IPS-NIHi7 (cell line): ENCODE results near the gene EFNA4.

Source experiments
- DNase-seq: peaks from one replicate; pipeline ENCODE4 v3.0.0; 2012; ENCODE audit warnings: mixed read lengths; ENCODE audit errors: extremely low spot score

The EFNA4 gene

DNA sequence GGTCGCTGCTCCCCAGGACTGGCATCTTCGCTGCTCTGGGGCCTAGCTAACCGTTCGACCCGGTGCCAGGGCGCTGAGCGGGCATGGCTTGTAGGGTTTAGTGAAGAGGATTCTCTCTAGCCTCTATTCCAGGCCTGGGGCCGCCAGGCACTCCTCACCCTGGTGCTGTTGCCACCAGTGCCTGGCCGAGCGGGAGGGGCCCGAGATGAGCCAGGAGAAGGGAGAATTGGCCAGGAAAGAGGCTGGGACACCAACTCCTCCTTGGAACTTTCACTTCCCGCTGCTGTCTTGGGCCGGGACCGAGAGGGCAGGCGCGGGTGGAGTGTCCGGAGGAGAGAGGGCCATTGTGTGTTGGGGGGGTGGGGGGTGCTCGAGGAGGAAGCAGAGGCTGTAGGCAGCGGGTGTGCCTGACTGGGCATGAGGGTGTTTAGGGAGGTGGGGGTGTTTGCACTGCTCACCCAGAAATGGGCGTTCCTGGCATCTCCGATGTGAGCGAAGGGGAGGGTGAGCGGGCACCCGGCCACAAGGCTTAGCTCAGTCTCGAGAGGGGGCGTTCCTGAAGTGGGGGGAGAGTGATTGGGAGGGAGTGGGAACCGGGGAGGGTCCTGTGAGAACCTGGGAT, 11.7 kb upstream of the EFNA4 start:
- no peak for DNase-seq

- DNase-seq, result no peak
These were observed 10.8 kb upstream of the EFNA4 start for GRCh38 chr1:155052439-155053395.

DNA sequence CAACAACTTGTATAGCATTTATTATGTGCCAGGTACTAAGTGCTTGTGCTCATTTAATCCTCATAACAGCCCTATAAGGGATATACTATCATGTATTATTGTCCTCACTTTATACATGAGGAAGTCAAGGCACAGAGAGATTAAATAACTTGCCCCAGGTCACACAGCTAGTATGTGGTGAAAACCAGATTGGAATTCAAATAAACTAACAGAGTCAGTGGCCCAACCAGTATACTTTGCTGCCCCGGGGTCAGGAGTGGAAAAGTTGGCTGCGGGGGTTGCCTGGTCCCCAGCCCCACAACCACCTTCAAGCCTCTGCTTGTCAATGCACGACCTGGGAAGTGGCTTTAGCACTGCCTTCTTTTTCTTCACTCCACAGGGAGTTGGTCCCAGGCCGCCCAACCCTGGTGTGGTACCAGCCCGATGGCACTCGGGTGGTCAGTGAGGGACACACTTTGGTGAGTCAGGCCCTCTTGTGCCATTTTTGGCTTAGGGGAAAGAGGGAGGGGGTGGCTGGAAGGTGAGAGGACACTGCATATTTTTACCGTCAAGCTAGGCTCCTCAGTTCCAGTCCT, 9.9 kb upstream of the EFNA4 start:
- no peak for DNase-seq

GRCh38 chr1:155057104-155057503, 6.4 kb upstream of the EFNA4 start:
- no peak for DNase-seq

DNA sequence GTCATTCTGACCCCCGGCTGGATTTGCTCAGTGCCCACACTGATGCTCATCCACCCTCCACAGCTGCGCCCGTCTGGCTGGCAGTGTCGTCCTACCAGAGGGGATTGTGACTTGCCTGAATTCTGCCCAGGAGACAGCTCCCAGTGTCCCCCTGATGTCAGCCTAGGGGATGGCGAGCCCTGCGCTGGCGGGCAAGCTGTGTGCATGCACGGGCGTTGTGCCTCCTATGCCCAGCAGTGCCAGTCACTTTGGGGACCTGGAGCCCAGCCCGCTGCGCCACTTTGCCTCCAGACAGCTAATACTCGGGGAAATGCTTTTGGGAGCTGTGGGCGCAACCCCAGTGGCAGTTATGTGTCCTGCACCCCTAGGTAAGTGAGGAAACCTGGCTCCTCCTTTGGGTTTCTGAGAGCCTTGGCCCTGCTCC, 5.7 kb upstream of the EFNA4 start:
- DNase-seq, result no peak

GRCh38 chr1:155060736-155061135, 2.8 kb upstream of the EFNA4 start:
- DNase-seq, result no peak

- DNase-seq, result peak; percentile 90
These were observed 2.0 kb upstream of the EFNA4 start for GRCh38 chr1:155061381-155062150.

DNA sequence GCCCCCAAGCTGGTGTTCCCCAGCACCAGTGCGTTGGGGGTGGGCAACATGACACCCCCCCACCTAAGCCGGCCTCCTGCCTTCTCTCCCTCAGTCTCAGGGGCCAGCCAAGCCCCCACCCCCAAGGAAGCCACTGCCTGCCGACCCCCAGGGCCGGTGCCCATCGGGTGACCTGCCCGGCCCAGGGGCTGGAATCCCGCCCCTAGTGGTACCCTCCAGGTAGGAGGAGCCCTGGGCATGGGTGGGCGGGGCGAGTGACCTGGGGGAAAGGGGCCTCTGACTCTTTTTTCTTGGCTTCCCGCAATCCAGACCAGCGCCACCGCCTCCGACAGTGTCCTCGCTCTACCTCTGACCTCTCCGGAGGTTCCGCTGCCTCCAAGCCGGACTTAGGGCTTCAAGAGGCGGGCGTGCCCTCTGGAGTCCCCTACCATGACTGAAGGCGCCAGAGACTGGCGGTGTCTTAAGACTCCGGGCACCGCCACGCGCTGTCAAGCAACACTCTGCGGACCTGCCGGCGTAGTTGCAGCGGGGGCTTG, 1.3 kb upstream of the EFNA4 start:
- DNase-seq, result peak; percentile 73

DNA sequence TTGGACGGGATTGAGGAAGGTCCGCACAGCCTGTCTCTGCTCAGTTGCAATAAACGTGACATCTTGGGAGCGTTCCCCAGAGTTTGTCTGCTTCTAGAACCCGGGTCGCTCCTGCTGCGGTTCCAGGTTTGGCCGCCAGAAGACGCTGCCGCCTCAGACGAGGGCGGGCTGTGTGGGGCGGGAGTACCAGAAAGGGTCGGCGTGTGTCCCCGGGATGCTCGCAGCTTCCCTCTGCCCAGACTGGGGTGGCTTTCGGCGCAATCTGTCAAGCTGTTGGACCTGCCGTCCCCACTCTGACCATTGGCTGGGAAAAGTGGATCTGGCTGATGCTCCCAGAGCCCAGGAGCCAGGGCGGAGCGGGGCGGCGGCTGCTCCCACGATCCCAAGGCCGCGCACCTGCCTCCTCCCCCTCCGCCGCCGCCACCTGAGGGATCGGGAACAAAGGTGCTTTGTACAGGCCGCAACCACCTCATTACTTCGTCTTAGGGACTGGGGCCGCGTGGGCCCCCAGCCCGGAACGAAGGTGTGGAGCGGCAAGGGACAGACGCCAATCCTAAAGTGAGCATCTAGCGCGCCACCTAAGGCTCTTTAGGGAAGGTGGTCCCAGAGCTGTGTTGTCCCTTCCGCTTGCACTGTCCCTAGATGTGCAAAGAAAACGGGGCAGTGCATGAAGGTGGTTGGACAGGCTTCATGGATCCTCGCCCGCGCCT, 683 bp upstream of the EFNA4 start:
- DNase-seq, result peak; percentile 78

- DNase-seq, result peak; percentile 59
These were observed 731 bp downstream of the EFNA4 start for GRCh38 chr1:155064111-155064831.

- DNase-seq, result no peak
These were observed 1.4 kb downstream of the EFNA4 start for GRCh38 chr1:155064832-155065429.

DNA sequence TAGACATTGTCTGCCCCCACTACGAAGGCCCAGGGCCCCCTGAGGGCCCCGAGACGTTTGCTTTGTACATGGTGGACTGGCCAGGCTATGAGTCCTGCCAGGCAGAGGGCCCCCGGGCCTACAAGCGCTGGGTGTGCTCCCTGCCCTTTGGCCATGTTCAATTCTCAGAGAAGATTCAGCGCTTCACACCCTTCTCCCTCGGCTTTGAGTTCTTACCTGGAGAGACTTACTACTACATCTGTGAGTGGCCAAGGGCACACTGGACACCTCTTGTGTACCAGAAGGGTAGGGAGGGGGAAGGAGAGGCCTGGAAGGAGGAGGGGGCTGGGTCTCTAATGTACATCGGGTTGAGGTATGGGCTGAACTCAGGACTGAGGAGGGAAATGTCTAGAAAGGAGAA, 3.2 kb downstream of the EFNA4 start:
- no peak for DNase-seq

DNA sequence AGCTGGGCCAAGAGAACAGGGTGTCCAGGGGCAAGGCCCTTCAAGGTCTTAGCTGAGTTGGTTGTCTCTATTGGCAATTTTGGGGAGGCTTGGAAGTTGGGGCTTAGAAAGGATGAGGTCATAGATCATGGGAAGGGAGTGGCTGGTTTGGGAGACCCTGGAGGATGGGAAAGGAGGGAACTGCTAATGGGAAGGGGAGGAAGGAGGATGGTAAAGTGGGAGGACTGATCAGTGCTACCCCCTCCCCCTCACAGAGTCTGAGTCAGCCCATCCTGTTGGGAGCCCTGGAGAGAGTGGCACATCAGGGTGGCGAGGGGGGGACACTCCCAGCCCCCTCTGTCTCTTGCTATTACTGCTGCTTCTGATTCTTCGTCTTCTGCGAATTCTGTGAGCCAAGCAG, 5.1 kb downstream of the EFNA4 start:
- no peak for DNase-seq

DNA sequence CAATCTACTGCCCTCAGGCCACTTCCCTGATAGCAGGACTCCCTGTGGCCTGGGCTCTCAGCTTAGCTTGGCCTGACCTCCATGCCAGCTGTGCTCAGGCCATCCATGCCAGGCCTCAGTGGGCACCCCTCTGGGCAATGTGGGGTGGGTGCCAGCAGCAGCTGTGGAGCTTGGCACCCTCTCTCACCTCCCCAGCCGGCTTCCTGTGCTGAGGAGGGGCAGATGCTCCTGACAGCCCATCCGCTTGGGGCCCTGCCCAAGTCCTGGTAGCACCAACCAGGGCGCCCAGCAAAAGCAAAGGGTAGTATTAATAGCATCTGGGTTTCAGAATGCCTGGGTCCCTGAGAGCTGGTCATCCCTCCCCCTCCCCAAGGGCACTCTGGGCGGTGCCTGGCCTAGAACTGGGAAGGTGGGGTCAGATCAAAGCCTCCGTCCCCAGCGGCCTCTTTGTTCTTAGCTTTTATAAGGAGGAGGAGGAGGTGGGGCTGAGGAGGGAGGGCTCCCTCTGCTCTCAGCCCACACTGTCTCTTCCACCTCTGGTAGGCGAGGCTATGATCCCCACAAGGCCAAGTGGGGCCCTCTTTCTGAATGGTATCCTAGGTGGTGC, 6.1 kb downstream of the EFNA4 start:
- DNase-seq, result no peak

GRCh38 chr1:155070158-155070621, 6.7 kb downstream of the EFNA4 start:
- no peak for DNase-seq

DNA sequence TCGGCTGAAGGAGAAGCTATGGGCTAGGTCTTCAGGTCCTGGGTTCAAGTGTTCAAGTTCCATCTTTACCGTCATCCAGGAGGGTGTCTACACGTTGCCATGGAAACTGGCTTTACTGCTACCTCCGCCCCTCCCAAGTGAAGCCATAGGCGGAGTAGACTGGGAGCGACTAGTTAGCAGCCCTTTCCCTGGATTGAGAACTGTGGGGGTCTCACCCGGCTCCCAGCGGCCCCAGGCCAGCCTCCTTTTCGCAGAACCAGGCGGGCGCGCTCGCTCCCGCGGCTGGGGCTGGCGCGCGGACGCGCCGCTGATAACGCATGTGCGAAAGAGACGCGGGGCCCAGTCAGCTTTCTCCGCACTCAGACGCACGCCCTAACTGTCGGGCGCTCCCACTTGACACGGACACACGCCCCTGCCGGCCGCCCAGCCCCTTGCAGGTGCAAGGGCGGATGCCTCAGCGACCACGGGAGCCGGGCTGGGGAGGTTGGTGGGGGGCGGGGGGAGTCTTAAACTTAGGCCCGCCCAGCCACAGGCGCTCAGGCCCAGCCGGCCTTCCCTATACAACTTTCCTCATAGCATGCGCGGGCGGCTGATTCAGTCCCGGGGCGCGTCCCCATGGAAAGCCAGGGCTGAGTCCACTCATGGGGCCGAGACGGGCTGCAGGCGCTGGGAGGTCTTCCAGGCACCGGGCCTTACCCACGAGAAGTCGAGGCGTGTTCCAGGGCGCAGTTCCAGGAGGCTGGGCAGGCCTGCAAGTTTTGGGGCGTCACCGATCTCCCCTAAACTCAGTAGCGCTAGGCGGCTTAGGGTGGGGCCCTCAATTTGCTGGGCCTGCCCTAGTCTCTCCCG, 7.4 kb downstream of the EFNA4 start:
- peak; percentile 74 for DNase-seq

DNA sequence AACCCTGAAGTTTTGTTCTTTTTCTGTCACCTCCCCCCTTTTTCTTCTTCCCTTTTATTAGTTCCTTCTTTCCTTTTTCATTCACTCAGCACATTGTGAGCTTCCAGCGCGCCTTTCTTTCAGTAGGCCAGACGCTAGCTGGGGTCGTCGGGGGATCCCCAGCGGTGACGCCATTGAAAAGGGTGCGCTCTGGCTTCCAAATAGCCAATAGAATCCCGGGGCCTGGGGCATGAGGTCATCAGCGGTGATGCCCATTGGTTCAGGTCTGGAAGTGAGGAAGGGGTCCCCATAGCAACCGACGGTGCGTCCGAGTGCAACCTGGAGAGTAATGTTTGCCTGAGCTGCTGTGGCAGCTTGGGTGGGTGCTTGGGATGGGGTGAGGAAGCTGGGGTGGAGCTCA, 8.2 kb downstream of the EFNA4 start:
- peak; percentile 74 for DNase-seq

- no peak for DNase-seq
These were observed 9.2 kb downstream of the EFNA4 start for GRCh38 chr1:155072531-155073289.
